Natural killer cell (primary cell): ENCODE results near the gene FLRT1. TPM values are rescaled to one million over a fixed set of nuclear protein-coding genes. Genes with fewer than 3 reads are reported as not detected.

Experiments used
- ATAC-seq, 3 donors: fragments of 150-1000 bp in 2 of 3; fragments of 200-7000 bp in 1 of 3; cut with Tn5 transposase; 1 replicate in 1 of 3; 2 replicates in 2 of 3; pipeline ENCODE4 v1.10.0; 2021; ENCODE audit warnings: mild to moderate bottlenecking in 2 of 3, moderate library complexity in 2 of 3
- DNase-seq, 2 donors: peaks; one replicate each; pipeline versions ENCODE4 v3.0.0 to v3.0.0-alpha.2; 2013 to 2021; ENCODE audit warnings: mixed read lengths in 1 of 2
- H3K27ac ChIP-seq: one replicate; pipeline ENCODE4 v1.5.1; 2013; ENCODE audit warnings: mild to moderate bottlenecking, low read length
- H3K27me3 ChIP-seq: one replicate; pipeline ENCODE4 v1.6.1; 2013; ENCODE audit warnings: low read length; ENCODE audit not compliant: control insufficient read depth, insufficient read depth
- H3K36me3 ChIP-seq: one replicate; pipeline ENCODE4 v1.6.1; 2013; ENCODE audit warnings: low read length; ENCODE audit not compliant: control insufficient read depth, insufficient read depth
- H3K4me1 ChIP-seq: one replicate; pipeline ENCODE4 v1.6.1; 2013; ENCODE audit warnings: low read length; ENCODE audit not compliant: control insufficient read depth, insufficient read depth
- H3K4me3 ChIP-seq: one replicate; pipeline ENCODE4 v1.5.1; 2013; ENCODE audit warnings: low read length
- H3K9me3 ChIP-seq: one replicate; pipeline ENCODE4 v1.6.1; 2013; ENCODE audit warnings: low read length; ENCODE audit not compliant: control insufficient read depth, insufficient read depth
- H3K27ac Mint-ChIP-seq, 2 donors: one replicate each; pipeline ENCODE4 v1.8.0; 2022; ENCODE audit warnings: mild to moderate bottlenecking in 2 of 2, mixed read lengths in 2 of 2, moderate library complexity in 1 of 2
- H3K27me3 Mint-ChIP-seq, 2 donors: one replicate each; pipeline ENCODE4 v1.8.0; 2022; ENCODE audit warnings: low read depth in 2 of 2, mixed read lengths in 2 of 2
- H3K36me3 Mint-ChIP-seq: one replicate; pipeline ENCODE4 v1.8.0; 2022; ENCODE audit warnings: mixed read lengths
- H3K4me1 Mint-ChIP-seq, 2 donors: one replicate each; pipeline ENCODE4 v1.8.0; 2022; ENCODE audit warnings: mixed read lengths in 2 of 2
- H3K4me3 Mint-ChIP-seq: one replicate; pipeline ENCODE4 v1.8.0; 2022; ENCODE audit warnings: mild to moderate bottlenecking, moderate library complexity, mixed read lengths
- H3K9me3 Mint-ChIP-seq, 2 donors: one replicate each; pipeline ENCODE4 v1.8.0; 2022; ENCODE audit warnings: mixed read lengths in 2 of 2
- CTCF ChIP-seq: fragments of 200-600 bp; IDR thresholded peaks from one replicate; pipeline ENCODE4 v1.8.0; 2022; ENCODE audit warnings: antibody characterized with exemption
- WGBS: methylation state at CpG from one replicate; pipeline ENCODE4 v1.1.7; 2013; ENCODE audit warnings: missing lambda C conversion rate; ENCODE audit not compliant: insufficient coverage; 5-methylcytosine and 5-hydroxymethylcytosine counted together
- intact Hi-C: fragments of 100-400 bp; cut with micrococcal nuclease; formaldehyde crosslinking; loops from one replicate; pipeline ENCODE4 v1.14.2; 2022
- total RNA-seq, 4 donors: library from RNA; stranded (reverse); fragments of 120-200 nt in 1 of 4; gene quantifications; one replicate each; pipeline versions ENCODE4 v1.2.3 to v1.2.4, GENCODE V29; 2013 to 2022

Gene FLRT1
- total RNA-seq, 3 donors from 2014 or later (not counting 1 experiment from before 2014, with no cell fraction given), result not detected

- no peak overlapping the region for H3K27ac Mint-ChIP-seq
- H3K27me3 ChIP-seq, result no peaks in the 10 kb centered on the region
These were observed 47.8 kb downstream of the FLRT1 start for GRCh38 chr11:64083398-64084080.

GRCh38 chr11:64084146-64084950, 48.6 kb downstream of the FLRT1 start:
- H3K9me3 Mint-ChIP-seq, result no peaks in the 10 kb centered on the region
- intact Hi-C loops, result no loop called here

More at GRCh38 chr11:64083398-64084080, 47.8 kb downstream of the FLRT1 start:
- WGBS, result 90% methylated on average over 27 of the region's 28 CpGs
- intact Hi-C loops, result no loop called here
- no peak for ATAC-seq
- Histone ChIP-seq H3K9me3 (no peaks in the 10 kb centered on the region), H3K27ac (no peak overlapping the region), H3K4me3 (no peak overlapping the region), H3K4me1 (no peaks in the 10 kb centered on the region), H3K36me3 (no peaks in the 10 kb centered on the region)
- Mint-ChIP-seq H3K4me3 (no peak overlapping the region), H3K27me3 (no peaks in the 10 kb centered on the region), H3K9me3 (no peaks in the 10 kb centered on the region), H3K4me1 (no peaks in the 10 kb centered on the region), H3K36me3 (no peaks in the 10 kb centered on the region)
- no peak for TF ChIP-seq CTCF
- DNase-seq, result no peak

DNA sequence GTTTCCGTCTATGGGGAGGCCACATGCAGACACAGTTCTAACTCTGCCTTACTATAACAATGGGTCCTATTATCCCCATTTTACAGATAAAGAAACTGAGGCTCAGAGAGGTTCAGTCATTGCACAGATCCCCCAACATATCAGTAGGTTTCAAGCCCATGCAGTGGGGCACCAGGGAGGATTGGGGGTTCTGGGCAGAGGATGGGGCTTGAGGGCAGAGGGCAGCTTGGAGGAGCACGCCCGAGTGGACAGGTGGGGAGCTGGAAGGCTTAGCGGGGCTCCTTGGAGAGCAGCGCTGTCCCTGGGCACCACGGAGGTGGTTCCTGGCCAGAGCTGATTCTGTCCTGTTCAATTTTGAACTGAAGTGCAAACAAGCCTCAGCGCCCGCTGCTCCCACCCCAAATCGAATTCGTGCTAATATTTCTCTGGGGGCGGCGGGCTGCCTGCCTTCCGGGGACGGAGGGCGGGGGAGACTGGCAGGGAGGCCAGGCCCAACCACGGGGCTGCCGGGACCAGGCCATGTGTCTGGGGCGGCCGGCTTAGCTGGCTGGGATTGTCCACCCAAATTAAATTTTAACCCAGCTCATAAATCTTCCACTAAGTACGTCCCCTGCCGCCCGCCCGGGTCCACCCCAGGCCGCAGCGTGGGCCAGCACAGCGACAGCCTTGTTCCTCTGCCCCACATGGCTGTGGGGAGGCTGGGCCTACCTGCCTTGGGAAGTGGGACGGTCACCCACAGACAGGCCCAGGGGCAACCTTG, 49.4 kb downstream of the FLRT1 start:
- Histone ChIP-seq H3K27ac (no peak overlapping the region), H3K36me3 (no peaks in the 10 kb centered on the region), H3K9me3 (no peaks in the 10 kb centered on the region), H3K27me3 (no peaks in the 10 kb centered on the region), H3K4me1 (peaks cover under 1% of the 10 kb centered on the region), H3K4me3 (no peak overlapping the region)
- no peak for TF ChIP-seq CTCF
- intact Hi-C loops, result no loop called here
- DNase-seq (no peak), ATAC-seq (no peak)
- WGBS, result 93% methylated on average over 27 of the region's 27 CpGs
- no peak overlapping the region for H3K27ac Mint-ChIP-seq
- H3K4me3 Mint-ChIP-seq, result no peak overlapping the region
- H3K4me1 Mint-ChIP-seq, result no peaks in the 10 kb centered on the region
- no peaks in the 10 kb centered on the region for H3K36me3 Mint-ChIP-seq
- H3K27me3 Mint-ChIP-seq, result no peaks in the 10 kb centered on the region
- H3K9me3 Mint-ChIP-seq, result no peaks in the 10 kb centered on the region

More at GRCh38 chr11:64084146-64084950, 48.6 kb downstream of the FLRT1 start:
- no peaks in the 10 kb centered on the region for H3K36me3 Mint-ChIP-seq
- no peaks in the 10 kb centered on the region for H3K27me3 Mint-ChIP-seq
- TF ChIP-seq CTCF, result no peak
- H3K27ac Mint-ChIP-seq, result no peak overlapping the region
- Histone ChIP-seq H3K27me3 (no peaks in the 10 kb centered on the region), H3K27ac (no peak overlapping the region), H3K4me1 (no peaks in the 10 kb centered on the region), H3K4me3 (no peak overlapping the region), H3K9me3 (no peaks in the 10 kb centered on the region), H3K36me3 (no peaks in the 10 kb centered on the region)
- H3K4me3 Mint-ChIP-seq, result no peak overlapping the region
- ATAC-seq (no peak), DNase-seq (no peak)
- no peaks in the 10 kb centered on the region for H3K4me1 Mint-ChIP-seq
- 80% methylated on average over 26 of the region's 26 CpGs for WGBS

Other genes with a start within 250 kb of the FLRT1 start
- 10 to 100 TPM; 15.6 to 25.3 (median 21.1) TPM for gene SPINDOC, start 222.5 kb upstream of the FLRT1 start, total RNA-seq
- 10 to 100 TPM; 63.8 to 88.4 (median 80.2) TPM for gene MARK2, start 196.8 kb upstream of the FLRT1 start, total RNA-seq
- not detected for gene RCOR2, start 118.8 kb upstream of the FLRT1 start, total RNA-seq
- 10 to 100 TPM; 44.8 to 72.1 (median 57.4) TPM for gene NAA40, start 96.9 kb upstream of the FLRT1 start, total RNA-seq
- gene COX8A, start 61.3 kb upstream of the FLRT1 start, total RNA-seq, result 100 to 1,000 TPM; 143 to 166 (median 145) TPM
- 10 to 100 TPM; 73.6 to 88.9 (median 82.4) TPM for gene OTUB1, start 49.5 kb upstream of the FLRT1 start, total RNA-seq
- 1 to 10 TPM in 2 of 3 donors, under 1 TPM in 1; 0.73 to 3.3 (median 1.8) TPM for gene MACROD1, start 130.2 kb downstream of the FLRT1 start, total RNA-seq
- 100 to 1,000 TPM in 1 of 3 donors, 10 to 100 TPM in 2; 80.9 to 110 (median 85.1) TPM for gene STIP1, start 150.2 kb downstream of the FLRT1 start, total RNA-seq
- gene FERMT3, start 170.8 kb downstream of the FLRT1 start, total RNA-seq, result 100 to 1,000 TPM; 194 to 202 (median 196) TPM
- gene TRPT1, start 190.3 kb downstream of the FLRT1 start, total RNA-seq, result 10 to 100 TPM; 22.7 to 30.8 (median 28.5) TPM
- 10 to 100 TPM; 59.1 to 79.1 (median 74.8) TPM for gene NUDT22, start 190.3 kb downstream of the FLRT1 start, total RNA-seq
- 10 to 100 TPM; 45.0 to 47.0 (median 46.6) TPM for gene DNAJC4, start 194.6 kb downstream of the FLRT1 start, total RNA-seq
- 10 to 100 TPM; 30.7 to 38.7 (median 37.3) TPM for gene VEGFB, start 198.7 kb downstream of the FLRT1 start, total RNA-seq
- gene FKBP2, start 205.2 kb downstream of the FLRT1 start, total RNA-seq, result 10 to 100 TPM; 26.4 to 39.3 (median 30.3) TPM
- gene PPP1R14B, start 211.0 kb downstream of the FLRT1 start, total RNA-seq, result 10 to 100 TPM; 16.9 to 21.3 (median 21.0) TPM
- gene PLCB3, start 215.6 kb downstream of the FLRT1 start, total RNA-seq, result 1 to 10 TPM; 5.4 to 7.6 (median 5.5) TPM
- gene BAD, start 248.7 kb downstream of the FLRT1 start, total RNA-seq, result 10 to 100 TPM; 30.6 to 35.8 (median 31.6) TPM
- 10 to 100 TPM; 29.1 to 61.3 (median 34.4) TPM for gene GPR137, start 249.9 kb downstream of the FLRT1 start, total RNA-seq